GM21737 (cell line): ENCODE results near the gene CUL4A.
A peak's percentile ranks its signal among the peaks of the same experiment; 100 is the strongest.

ENCODE experiments used
- ATAC-seq: cut with Tn5 transposase; IDR thresholded peaks from one replicate; pipeline ENCODE4 v1.9.1; 2021; ENCODE audit warnings: mild to moderate bottlenecking, moderate library complexity; ENCODE audit not compliant: unreplicated experiment

CUL4A gene

DNA sequence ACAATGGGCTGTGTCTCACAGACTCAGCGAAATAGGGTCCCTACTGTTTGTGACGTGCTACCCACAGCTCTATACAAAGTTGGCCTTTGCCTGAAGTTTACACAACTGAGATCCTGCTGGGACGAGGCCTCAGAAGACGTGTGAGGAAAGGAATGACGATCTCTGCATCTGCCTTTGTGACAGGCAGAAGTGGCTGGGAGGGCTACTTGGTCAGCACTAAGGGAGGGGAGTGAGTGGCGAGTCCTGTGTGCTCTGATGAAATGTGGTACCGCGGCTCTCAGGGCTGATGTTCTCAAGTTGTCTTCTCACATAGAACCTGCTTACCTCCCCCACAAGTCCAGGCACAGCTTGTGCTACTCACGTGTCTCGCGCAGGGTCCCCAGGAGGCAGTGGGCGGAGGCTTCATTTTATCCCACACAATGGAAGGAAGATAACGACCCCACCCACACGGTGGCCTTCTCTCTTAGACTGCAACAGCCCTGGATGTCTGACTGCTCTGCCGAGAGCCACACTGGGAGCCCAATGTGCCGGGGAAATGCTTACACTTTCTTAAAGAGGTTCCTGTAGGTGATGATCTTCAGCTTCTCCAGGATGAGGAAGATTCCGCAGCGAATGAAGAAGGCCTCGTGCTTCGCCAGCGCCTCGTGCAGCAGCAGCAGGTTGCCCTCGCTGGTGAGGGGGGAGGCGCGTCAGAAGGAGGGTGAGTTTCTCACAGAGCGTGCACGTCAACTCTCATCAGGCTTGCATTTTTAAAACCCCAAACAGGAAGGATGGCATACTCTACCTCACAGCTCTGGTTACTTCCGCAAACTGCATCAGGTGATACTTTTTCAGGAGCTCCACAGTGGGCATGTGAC is 29.8 kb upstream of the CUL4A start:
- ATAC-seq, result no peak

- ATAC-seq, result no peak
Measured at GRCh38 chr13:113182046-113182445, 27.4 kb upstream of the CUL4A start.

DNA sequence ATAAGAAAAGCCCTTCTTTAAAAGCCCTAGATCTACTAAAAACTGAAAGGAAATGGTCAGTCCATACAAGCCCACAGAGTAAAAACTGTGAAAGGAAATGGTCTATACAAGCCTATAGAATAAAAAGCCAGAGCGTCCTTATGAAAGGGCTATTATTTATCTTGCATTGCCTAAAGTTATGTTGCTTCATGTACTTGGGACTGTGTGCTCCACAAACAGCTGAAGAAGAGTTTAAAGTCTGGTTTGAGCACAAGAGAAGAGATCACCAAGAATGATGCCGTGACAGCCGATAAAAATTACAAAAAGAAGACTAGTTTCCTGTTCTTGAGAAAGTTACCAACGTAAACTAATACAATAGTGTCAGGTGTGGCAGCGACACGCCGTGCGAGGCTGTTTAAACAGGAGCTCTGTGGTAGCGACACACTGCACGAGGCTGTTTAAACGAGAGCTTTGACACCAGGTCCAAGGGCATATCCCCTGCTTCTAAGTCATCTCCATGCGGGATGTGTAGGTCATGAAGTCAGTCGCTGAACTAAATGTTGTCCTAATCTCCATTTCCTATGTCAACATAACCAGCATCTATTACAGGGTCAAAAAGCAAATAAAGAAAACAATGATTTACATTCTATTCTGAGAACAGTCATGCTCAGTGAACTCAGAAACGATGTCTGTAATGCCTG is 25.8 kb upstream of the CUL4A start:
- no peak for ATAC-seq

DNA sequence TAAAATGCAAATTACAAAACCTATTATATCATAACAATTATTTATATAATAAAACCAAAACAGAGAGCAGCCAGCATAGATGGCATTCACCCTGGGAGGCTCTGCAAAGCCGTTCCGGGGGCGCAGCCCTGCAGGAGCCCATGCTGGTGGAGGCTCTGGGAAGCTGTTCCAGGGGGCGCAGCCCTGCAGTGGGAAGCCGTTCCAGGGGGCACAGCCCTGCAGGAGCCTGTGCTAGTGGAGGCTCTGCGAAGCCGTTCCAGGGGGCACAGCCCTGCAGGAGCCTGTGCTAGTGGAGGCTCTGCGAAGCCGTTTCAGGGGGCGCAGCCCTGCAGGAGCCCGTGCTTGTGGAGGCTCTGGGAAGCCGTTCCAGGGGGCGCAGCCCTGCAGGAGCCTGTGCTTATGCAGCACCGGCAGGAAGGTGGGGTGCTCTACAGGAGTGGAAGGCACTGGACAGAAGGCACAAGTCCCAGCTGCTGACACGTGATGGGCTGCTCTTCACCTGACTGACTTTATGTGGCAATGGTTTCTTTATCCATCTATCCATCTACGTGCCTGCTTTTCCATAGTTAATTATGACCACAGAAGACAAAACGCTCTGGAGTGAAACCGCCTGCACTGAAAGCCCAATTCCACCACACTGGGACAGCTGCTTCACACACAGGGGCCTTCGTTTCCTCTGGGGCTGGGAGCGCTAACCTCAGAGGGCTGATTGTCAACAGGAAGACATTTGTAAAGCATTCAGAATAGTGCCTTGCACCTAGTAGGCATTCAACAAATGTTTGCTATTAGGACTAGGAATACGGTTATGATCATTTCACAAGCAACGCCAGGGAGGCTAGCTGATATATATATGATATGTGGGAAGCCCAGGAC is 24.6 kb upstream of the CUL4A start:
- ATAC-seq, result no peak

DNA sequence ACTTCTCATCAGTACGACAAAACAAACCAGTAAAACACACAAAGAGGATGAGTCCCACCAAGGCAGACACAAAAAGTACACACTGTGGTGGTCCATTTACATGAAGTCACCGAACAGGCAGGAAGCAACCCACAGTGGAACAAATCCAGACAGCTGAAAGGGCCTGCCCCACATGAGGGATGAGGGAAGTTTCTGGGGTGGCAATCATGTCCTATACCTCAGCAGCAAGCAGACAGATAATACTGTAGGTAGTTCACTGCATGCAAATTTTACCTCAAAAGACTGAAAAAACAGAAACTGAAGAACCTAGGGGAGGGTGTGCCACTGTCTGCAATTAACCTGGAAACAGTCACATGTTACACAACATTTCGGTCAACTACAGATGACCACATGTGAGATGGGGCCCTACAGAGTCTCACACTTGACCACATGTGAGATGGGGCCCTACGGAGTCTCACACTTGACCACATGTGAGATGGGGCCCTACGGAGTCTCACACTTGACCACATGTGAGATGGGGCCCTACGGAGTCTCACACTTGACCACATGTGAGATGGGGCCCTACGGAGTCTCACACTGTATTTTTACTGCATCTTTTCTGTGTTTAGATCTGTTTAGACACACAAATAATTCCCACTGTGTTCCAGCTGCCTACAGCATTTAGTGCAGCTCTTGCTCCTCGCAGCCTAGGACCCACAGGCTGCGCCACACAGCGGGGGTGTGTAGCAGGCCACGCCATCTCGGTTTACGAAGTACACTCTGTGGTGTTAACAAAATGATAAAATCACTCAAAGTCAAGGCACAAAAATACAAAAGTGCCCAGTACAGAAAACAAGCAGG is 23.1 kb upstream of the CUL4A start:
- ATAC-seq, result peak; percentile 79

DNA sequence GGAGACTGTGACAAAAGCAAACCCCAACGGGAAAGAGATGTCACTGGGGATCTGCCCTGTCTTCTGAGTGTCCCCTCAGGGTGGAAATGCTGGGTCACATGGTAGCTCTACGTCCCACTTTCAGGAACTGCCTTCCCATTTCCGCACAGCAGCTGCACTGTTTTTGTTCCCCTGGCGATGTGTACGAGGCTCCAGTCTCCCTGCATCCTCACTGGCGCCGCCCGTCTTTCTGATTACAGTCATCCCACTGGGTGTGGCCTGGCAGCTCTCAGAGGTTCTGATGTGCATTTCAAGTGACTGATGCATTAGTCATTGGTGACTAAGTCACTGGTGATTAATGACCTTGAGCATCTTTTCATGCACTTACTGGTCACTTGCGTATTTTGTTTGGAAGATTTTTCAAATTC is 22.1 kb upstream of the CUL4A start:
- no peak for ATAC-seq

DNA sequence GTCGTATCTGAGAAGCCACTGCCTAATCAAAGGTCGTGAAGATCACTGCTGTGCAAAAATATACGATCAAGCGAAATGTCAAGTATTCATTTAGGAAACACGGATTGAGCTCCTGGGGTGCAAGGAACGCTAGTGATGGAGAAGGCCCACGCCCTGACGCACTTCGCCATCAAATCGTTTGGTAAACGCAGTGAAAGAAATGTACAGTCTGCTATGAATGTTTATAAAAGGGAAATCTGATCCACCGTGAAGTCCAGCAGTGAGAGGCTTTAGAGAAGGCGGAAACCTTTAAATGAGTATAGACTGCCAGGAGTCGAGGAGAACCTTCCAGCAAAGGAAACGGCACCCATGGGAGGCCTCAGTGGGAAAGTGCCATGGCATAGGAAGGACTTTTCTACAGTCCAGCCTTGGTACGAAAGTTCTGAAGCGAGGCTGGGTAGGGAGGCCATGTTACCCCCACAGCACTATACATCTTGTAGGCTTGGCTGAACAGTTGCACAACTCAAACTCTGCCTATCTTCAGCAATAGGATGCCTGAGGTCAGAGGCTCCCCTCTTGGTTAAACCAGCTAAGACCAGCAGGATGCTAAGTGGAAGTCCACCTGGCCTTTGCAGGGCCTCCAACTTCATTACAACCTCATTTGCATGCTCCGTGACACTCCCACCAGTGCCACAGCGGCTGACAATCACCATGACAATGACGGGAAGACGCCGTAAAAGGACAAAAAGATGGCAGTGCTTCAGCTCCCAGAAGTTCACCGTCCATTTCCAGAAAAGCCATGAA is 21.3 kb upstream of the CUL4A start:
- no peak for ATAC-seq

- ATAC-seq, result no peak
Measured at GRCh38 chr13:113190181-113190580, 19.2 kb upstream of the CUL4A start.

- no peak for ATAC-seq
Measured at GRCh38 chr13:113192279-113192678, 17.1 kb upstream of the CUL4A start.

DNA sequence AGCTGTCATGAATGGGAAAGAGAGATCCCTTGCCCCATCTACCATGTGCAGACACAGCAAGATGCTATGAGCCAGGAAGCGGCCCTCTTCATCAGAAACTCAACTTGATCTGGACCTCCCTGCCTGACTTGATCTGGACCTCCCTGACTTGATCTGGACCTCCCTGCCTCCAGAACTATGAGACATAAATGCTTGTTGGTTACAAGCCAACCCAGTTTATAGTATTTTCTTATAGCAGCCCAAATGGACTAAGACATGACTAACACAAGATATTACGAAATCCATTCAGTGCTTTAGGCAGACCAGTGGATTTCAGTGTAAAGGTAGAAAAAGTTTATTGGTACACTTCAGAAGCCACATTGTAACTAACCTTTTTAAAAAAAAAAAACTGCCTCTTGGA is 16.5 kb upstream of the CUL4A start:
- no peak for ATAC-seq

GRCh38 chr13:113195360-113195759 is 14.1 kb upstream of the CUL4A start:
- ATAC-seq, result no peak

DNA sequence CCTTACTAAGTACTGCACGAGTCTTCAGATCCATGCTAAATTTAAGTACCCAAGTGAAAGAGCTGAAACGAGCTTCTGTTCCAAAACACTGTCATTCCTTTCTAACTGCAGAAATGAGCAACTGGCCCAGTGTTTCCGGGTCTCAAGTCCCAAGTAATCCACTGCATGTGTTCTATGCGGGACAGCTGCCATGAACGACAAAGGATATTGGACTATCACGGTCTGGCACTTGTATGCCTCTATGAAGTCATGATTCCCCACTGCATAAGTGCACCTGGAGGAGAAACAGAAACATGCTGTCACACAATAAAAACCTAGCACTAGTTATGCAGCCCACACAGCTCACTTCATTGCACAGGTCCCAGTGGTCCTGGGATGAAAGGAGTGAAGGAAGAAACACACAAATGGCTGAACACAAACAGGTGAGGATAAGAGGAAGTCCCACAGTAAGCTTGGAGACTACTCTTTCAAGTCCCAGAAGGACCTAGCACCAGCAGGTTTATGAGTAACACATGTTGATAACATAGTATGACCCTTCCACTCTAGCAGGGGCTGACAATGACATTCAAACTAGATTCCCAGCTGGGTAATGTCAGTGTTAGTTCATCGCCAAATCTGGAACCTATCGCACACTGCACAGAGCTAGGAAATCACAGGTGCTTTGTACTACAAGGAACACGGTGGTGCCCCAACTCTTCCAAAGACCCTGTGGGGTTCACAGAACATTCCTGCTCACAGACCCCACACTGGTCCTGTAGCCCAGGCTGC is 12.3 kb upstream of the CUL4A start:
- ATAC-seq, result no peak

DNA sequence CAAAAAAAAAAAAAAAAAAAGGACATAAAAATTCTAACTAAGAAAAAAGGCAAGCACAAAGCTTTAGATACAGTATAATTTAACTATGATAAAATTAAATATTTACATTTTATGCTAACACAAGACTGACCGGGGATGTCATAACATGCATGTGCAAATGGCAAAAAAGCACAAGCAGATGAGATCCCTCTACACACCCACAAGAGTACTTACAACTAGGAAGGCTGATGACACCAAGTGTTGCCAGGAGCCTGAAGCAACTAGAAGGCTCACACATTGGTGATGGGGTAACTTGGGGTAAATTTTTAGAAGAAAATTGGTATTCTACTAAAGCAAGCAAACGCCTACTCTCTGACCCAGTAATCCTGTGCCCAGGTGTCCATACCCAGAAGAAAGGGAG is 7.6 kb upstream of the CUL4A start:
- no peak for ATAC-seq

DNA sequence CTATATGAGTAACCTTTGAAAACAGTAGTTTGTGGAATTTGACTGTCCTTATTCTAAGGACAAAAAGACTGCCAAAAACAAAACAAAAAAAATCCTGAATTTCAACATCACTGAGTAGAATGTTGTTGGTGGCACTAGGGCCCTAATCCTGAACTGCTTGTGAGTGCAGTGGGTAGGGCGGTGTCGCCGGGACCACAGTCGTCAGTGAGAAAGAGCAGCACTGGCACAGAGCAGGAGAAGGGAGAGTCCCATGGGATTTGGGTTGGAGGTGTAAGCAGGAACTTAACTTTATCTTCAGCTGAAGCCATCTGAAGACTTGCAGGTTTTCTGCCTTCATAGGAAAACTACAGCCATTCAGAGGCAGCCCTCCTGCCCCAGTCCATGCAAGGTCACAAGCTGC is 6.5 kb upstream of the CUL4A start:
- no peak for ATAC-seq

- no peak for ATAC-seq
Measured at GRCh38 chr13:113203507-113204377, 5.7 kb upstream of the CUL4A start.

- no peak for ATAC-seq
Measured at GRCh38 chr13:113204378-113204734, 5.1 kb upstream of the CUL4A start.

GRCh38 chr13:113205428-113205931 is 3.9 kb upstream of the CUL4A start:
- no peak for ATAC-seq

GRCh38 chr13:113207460-113207859 is 2.0 kb upstream of the CUL4A start:
- ATAC-seq, result no peak
